Fibroblast of the aortic adventitia (primary cell): ENCODE measurements around the gene ISG20L2. TPM values are rescaled to one million over a fixed set of nuclear protein-coding genes. Genes with fewer than 3 reads are reported as not detected.

Experiments
- DNase-seq: peaks from one replicate; pipeline ENCODE4 v3.0.0-alpha.2; 2010; ENCODE audit warnings: low read depth
- H3K4me3 ChIP-seq: 2 replicates; pipeline ENCODE4 v1.5.1; 2011; ENCODE audit warnings: low read depth, mild to moderate bottlenecking, control low read depth, low read length, moderate library complexity
- CTCF ChIP-seq: IDR thresholded peaks from 2 replicates; pipeline ENCODE4 v1.5.1; 2011; ENCODE audit warnings: mild to moderate bottlenecking, low read length, control low read depth, inconsistent platforms; ENCODE audit not compliant: insufficient read depth
- total RNA-seq: library from RNA; depleted of rRNA; stranded (reverse); fragments of >200 nt; gene quantifications from 2 replicates; pipeline ENCODE4 v1.2.3, GENCODE V29; 2012; ENCODE audit warnings: low replicate concordance

ISG20L2 gene
- total RNA-seq, 1 donor: 27.4 TPM

DNA sequence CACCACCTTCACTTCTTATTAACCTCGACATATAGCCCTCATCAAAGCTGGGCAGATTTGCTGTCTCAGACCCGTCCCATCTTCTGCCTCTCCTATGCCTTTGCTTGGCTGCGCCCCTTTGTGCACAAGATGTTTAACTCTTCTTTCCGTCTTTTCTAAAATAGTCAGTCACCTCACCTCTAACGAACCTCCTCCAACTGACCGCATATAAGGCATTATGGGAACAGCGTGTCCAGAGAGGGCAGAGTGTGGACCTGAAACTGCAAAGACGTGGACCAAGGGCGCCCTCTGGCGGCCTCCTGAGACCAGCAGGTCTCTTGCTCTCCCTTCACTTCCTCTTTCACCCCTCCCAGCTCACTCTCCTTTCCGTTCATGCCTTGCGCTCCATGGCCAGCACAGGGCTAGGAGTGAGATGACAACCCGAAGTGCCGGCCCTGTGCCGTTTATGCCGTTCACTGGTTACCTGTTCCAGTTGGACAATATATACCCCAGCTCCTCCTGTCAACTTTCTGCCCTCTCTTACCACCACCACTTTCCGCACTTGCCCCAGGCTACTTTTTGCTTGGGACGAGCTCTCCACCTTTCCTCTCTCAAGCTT lies 2.8 kb downstream of the ISG20L2 start:
- peak overlapping the region; percentile 100 for H3K4me3 ChIP-seq
- TF ChIP-seq CTCF: peak; percentile 94
- DNase-seq: peak; percentile 94

GRCh38 chr1:156721535-156721934 lies 7.0 kb downstream of the ISG20L2 start:
- no peak for TF ChIP-seq CTCF
- DNase-seq: no peak
- H3K4me3 ChIP-seq: no peak overlapping the region

DNA sequence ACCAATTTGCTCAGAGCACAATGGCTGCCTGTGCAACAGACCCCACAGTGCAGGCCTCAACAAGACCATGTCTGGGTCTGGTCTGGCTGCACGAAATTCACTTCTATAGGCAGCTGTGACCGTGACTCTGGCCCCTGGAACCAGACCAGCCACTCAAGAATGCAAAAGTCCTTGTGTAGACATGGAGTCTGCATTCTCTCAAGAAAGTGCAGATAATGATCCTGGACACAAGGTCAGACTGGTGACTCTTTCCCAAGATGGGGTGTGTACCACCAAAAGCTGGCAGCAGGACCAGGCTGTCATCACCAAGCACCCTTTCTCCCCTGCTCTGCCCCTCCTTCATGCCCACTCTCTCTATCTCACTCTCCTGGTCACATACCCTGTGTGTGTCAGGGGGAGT lies 7.4 kb downstream of the ISG20L2 start:
- DNase-seq: no peak
- TF ChIP-seq CTCF: no peak
- no peak overlapping the region for H3K4me3 ChIP-seq

DNA sequence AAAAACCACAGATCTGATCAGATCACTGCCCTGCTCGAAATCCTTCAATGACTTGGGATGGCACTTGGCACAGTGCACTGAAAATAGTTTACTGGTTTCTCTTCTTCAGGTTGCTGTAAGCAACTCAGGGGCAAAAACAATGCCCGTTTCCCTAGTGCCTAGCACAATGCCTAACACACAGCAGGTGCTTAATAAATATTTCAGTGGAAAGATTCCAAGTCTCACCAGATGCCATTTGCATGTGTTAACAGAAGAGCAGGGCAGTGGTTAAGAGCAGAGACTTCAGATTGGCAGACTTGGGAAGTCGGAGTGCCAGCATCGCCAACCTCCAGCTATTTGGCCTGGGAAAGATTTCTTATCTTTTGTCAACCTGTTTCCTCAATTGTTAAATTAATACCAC lies 11.2 kb downstream of the ISG20L2 start:
- no peak for TF ChIP-seq CTCF
- no peak overlapping the region for H3K4me3 ChIP-seq
- no peak for DNase-seq

DNA sequence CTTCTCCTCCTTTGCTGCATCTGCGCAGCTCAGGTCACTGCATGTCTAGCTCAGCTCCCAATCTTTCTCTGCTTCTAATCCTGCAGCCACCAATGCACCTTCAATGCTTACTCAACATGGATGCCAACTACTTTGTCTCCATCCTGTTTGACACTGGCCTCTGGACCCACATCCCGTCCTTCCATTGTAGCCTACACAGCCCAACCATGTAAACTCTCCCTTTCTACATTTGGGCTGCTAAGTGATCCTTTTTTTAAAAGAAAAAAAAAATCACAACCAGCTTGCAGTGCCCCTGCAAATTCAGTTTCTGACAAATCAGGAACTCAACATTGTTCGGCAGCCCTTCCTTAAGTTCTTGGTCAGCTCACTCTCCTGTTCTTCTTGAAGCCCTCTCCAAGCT lies 13.7 kb downstream of the ISG20L2 start:
- DNase-seq: no peak
- no peak for TF ChIP-seq CTCF

DNA sequence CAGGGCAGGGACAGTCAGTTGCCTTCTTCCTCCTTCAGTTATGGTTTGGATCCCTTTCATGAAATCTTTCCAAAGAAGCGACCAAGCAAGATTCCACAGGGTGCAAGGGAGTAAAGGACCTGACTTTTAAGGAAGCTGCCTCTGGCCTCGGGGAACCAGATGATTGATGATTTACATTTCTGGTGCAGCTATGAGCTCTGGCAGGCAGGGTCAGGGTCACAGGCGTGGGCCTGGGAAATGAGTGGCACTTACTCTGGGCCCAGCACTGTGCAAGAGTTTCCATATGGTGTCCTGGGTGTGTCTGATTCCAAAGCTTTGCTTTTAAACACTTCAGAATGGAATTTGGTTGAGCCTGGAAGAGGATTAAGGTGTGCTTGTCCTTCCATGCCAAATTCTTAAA lies 15.9 kb downstream of the ISG20L2 start:
- DNase-seq: peak; percentile 67
- H3K4me3 ChIP-seq: no peak overlapping the region
- TF ChIP-seq CTCF: no peak

More for the DNA sequence above, 13.7 kb downstream of the ISG20L2 start:
- no peak overlapping the region for H3K4me3 ChIP-seq
